WI38 (cell line): Measurements from ENCODE around the gene ADGRV1.
"Not testable (repeated sequence)": the region's sequence is repeated elsewhere in the genome, so short reads cannot be mapped to it uniquely, and the experiment has no call there.

Experiments used
- H3K4me3 ChIP-seq: 2 replicates; pipeline ENCODE4 v1.5.1; 2011; ENCODE audit warnings: low read depth, mild to moderate bottlenecking, control low read depth, low read length
- TF ChIP-seq, protein P1 (sequence below): IDR thresholded peaks from 2 replicates; pipeline ENCODE4 v1.5.1; 2012; ENCODE audit warnings: low read depth, mild to moderate bottlenecking, control low read depth, low read length

ADGRV1 gene

DNA sequence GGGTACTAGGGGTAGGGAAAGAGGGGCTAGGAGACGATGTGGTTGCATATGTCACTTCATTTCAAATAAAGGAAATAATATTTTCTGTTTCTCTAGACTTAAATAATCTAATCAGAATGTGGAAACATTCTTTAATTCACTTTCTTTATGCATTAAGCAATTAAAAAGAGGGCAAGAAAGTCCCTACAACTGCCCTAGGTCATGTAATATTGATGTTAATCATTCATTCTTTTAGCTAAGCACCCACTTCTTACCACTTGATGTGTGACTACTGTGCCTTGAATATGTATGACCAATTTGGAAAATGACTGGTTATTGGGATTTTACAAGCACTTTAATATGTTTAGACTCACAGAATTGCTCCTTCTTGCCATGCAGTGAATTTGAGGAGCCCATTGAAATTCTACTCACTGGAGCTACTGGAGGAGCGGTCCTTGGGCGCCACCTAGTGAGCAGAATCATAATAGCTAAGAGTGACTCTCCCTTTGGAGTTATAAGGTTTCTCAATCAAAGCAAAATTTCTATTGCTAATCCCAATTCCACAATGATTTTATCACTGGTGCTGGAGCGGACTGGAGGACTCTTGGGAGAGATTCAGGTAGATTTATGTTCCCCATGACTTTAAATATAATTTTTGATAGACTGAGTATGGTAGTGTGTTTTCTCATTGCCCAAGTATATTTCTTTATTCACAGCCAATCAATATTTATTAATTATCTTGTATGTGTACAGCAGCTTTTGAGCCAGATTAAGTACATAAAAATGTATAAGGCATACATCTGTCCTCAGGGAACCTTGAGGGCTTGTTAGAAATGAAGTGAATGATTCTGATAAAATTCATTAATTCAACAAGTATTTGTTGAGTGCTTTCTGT lies 225.1 kb downstream of the ADGRV1 start:
- H3K4me3 ChIP-seq = no peak overlapping the region
- TF ChIP-seq, protein P1, sequence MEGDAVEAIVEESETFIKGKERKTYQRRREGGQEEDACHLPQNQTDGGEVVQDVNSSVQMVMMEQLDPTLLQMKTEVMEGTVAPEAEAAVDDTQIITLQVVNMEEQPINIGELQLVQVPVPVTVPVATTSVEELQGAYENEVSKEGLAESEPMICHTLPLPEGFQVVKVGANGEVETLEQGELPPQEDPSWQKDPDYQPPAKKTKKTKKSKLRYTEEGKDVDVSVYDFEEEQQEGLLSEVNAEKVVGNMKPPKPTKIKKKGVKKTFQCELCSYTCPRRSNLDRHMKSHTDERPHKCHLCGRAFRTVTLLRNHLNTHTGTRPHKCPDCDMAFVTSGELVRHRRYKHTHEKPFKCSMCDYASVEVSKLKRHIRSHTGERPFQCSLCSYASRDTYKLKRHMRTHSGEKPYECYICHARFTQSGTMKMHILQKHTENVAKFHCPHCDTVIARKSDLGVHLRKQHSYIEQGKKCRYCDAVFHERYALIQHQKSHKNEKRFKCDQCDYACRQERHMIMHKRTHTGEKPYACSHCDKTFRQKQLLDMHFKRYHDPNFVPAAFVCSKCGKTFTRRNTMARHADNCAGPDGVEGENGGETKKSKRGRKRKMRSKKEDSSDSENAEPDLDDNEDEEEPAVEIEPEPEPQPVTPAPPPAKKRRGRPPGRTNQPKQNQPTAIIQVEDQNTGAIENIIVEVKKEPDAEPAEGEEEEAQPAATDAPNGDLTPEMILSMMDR = peak; percentile 88

DNA sequence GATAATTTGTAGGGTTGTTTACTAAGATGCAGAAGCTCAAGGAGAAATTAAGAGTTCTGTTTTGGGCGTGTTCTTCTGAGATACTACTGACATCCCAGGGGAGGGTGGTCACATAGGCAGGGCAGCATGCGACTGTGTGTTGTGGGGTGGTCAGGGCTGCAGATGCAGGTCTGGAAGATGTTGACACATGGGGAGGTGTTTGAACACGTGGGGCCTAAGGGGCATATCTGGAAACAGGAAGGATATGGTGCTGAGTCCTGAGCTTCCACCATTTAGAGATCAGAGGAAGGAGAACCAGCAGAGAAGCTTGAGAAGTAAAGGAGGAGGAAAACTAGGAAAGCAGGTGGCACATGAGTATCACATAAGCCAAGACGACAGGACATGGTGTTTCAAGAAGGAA lies 228.2 kb downstream of the ADGRV1 start:
- TF ChIP-seq, protein P1 = no peak
- no peak overlapping the region for H3K4me3 ChIP-seq

DNA sequence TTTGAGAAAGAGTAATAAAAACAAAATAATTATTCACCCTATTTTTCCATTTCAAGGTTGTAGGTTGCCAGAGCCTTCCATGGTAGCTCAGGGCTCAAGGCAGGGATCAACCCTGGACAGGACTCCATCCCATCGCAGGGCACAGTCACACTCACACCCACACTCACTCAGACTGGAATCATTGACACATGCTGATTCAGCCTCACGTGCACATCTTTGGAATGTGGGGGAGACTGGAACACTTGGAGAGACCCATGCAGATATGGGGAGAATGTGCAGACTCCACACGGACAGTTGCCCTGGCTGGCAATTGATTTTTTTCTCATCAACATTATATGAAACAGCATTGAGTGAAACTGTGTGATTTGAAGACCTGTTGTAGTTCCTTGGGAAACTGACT lies 234.1 kb downstream of the ADGRV1 start:
- TF ChIP-seq, protein P1 = no peak
- no peak overlapping the region for H3K4me3 ChIP-seq

DNA sequence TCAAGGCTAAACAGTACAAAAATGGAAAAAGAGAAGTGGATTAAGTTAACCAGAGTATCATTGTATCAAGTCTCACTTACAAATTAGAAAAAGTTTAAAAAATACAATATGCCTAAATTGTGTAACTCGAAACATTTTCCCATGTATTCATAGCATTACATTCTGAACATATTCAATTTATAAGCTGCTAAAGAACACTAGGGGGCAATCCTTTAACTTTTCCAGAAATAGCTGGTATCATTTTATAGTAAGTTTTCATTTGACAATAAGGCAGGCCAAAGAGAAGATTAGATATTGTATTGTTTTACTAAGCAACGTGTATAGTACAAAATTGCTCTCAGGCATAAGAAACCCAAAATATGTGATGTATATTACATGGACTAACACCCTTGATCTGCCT lies 234.6 kb downstream of the ADGRV1 start:
- TF ChIP-seq, protein P1 = no peak
- H3K4me3 ChIP-seq = no peak overlapping the region

DNA sequence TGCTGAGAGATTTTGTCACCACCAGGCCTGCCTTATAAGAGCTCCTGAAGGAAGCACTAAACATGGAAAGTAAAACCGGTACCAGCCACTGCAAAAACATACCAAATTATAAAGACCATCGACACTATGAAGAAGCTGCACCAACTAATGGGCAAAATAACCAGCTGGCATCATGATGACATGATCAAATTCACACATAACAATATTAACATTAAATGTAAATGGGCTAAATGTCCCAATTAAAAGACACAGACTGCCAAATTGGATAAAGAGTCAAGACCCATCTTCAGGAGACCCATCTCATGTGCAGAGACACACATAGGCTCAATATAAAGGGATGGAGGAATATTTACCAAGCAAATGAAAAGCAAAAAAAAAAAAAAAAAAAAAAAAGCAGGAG lies 238.3 kb downstream of the ADGRV1 start:
- not testable (repeated sequence) for H3K4me3 ChIP-seq

DNA sequence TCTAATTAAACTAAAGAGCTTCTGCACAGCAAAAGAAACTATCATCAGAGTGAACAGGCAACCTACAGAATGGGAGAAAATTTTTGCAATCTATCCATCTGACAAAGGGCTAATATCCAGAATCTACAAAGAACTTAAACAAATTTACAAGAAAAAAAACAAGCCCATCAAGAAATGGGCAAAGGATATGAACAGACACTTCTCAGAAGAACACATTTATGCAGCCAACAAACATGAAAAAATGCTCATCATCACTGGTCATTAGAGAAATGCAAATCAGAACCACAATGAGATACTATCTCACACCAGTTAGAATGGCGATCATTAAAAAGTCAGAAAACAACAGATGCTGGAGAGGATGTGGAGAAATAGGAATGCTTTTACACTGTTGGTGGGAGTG lies 241.5 kb downstream of the ADGRV1 start:
- not testable (repeated sequence) for H3K4me3 ChIP-seq

DNA sequence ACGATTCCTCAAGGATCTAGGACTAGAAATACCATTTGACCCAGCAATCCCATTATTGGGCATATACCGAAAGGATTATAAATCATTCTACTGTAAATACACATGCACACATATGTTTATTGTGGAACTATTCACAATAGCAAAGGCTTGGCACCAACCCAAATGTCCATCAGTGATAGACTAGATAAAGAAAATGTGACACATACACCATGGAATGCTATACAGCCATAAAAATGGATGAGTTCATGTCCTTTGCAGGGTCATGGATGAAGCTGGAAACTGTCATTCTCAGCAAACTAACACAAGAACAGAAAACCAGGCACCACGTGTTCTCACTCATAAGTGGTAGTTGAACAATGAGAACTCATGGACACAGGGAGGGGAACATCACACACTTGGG lies 241.9 kb downstream of the ADGRV1 start:
- not testable (repeated sequence) for H3K4me3 ChIP-seq

DNA sequence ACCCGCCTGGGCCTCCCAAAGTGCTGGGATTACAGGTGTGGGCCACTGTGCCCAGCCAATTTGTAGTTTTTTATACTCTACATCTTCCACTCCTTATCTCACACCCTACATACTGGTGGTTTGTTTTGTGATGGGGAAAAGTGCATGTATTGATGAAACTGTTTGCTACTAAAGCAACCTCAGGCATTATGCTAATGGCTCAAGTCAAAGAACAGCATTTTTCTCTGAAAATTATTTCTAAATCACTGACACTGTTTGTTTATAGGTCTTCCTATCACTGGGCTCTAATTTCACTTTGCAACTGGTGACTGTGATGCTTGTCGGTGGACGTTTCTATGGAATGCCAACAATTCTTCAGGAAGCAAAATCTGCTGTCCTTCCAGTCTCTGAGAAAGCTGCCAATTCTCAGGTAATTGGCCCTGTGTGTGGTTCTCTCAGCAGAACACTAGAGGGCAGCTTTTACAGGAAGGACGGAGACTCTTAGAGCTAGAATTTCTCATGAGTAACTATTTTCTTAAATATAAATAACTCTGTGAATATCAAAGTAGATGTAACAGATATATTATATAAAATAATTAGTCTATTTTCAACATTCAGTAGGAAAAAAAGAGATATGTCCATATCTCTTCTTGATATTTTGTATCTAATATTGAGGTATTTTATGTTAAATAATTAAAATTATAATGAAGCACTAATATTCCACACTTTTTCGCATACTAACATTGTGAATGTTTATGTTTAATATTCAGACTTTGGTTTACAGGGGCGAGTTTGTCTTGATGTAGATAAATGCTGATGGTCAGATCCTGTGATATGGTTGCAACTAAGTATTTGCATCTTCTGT lies 244.1 kb downstream of the ADGRV1 start:
- TF ChIP-seq, protein P1 = peak; percentile 43
- no peak overlapping the region for H3K4me3 ChIP-seq
